Stimulated activated CD4-positive, alpha-beta T cell treated with anti-CD3 and anti-CD28 coated beads, Interleukin-4, amount 100 ng/mL, for 1 hour (primary cell): ENCODE results near the gene CYP46A1.

Experiments used
- DNase-seq: peaks from one replicate; pipeline ENCODE4 v3.0.0-alpha.2; 2020

Gene CYP46A1

DNA sequence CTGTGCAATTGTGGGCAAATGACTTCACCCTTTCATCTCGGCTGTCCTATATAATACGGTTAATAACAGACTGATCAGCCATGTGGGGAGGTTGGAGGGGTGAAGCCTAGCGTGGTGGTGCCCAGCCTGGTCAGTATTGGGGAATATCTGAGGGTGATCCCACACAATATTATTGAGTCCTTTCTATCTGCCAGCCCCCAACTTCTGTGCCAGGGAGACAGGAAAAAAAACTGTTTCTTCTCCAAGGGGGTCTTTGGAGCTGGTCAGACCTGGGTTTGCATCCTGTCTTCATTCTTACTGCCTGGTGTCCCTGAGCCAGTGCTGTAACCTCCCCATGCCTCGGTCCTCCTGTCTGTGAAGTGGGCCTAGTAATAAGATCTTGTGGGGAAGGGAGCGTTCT lies 6.5 kb downstream of the CYP46A1 start:
- DNase-seq, result no peak

DNA sequence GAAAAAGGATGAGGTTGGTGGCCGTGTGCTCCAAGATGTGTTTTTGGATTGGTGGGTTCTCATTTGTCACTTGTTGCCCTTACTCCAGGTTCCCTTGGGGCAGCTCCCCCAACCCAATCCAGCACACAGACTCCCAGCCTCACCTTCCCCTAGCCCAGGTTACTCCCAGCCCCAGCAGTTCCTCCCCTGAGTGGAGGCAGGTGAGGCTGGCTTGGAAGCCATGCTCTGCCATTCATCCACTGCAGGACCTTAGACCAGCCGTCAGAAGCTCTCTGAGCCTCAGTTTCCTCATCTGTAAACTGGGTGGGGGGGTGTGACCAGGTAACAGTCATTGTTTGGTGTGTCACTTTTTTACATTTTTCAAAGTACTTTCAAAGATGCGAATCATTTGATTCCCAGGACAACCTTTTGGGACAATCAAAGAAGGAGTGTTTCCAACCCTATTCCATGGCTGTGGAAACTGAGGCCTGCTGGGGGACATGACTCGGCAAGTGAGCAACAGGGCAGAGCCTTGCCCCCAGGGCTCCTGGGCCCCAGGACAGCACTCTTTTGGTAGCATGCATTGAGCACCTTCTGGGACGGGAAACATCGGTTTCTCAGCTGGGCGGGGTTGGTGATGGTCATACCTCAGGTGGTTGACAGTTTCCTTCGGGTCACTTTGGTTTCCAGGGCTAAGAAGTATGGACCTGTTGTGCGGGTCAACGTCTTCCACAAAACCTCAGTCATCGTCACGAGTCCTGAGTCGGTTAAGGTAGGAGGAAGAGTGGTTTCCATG lies 7.2 kb downstream of the CYP46A1 start:
- DNase-seq, result no peak

DNA sequence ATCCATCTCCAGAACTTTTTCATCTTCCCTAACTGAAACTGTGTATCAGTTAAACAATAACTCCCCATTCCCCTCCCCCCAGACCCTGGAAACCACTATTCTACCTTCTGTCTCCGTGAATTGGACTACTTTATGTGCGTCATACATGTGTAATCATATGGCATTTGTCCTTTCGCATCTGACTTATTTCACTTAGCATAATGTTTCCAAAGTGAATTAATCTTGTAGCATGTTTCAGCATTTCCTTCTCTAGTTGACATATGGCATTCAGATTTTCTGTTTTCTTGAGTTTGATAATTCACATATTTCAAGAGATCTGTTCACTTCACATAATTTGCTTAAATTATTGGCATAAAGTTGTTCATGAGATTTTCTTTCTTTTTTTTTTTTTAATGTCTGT lies 9.8 kb downstream of the CYP46A1 start:
- DNase-seq, result no peak

DNA sequence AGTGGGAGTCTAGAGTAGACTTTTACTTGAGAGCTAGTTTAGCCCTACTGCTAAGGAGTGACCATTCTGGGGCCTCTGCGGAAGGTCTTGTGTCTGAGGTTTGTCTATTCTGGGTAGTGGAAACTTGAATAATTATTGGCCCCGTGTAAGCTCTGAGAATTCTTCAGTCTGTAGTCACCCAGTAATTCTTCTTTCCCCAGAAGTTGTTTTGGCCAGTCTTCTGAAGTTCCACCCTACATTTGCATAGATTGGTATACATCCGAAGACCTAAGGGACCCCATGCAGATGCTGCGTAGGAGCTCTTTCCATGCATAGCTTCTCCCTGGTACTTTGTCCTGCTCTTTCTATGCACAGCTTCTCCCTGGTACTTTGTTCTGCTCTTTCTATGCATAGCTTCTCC lies 12.8 kb downstream of the CYP46A1 start:
- no peak for DNase-seq

DNA sequence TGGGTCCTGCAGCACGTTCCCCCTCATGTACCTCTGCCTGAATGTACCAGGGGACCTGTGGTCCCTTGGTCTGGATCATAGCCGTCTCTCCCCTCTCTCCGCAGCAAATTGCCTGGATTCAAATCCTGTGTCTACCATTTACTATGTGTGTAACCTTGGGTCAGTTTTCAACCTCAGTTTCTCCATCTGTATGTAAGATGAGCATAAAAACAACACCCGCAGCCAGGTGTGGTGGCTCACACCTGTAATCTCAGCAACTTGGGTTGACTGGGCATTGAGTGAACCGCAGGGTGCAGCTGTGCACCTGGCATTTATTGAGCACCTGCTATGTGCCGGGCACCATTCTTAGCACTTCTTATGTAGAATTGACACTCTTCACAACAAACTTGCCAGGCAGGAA lies 14.1 kb downstream of the CYP46A1 start:
- no peak for DNase-seq

DNA sequence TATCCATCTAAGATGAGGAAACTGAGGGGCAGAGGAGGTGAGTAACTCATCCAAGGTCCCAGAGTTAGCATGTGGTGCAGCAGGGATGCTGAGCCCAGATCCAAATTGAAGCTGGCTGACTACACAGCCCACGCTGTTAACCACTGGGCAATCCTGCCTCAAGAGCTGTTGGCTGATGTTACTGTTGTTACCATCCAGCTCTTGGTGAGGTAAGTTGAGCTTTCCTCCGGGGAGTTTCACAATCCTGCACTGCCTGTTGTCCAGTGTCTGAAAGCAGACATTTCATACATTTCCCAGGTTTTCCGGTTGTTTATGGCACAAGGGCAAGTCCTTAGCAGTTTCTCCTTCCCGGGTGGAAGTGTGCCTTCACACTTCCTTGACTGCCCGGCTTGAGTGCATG lies 14.5 kb downstream of the CYP46A1 start:
- DNase-seq, result no peak

DNA sequence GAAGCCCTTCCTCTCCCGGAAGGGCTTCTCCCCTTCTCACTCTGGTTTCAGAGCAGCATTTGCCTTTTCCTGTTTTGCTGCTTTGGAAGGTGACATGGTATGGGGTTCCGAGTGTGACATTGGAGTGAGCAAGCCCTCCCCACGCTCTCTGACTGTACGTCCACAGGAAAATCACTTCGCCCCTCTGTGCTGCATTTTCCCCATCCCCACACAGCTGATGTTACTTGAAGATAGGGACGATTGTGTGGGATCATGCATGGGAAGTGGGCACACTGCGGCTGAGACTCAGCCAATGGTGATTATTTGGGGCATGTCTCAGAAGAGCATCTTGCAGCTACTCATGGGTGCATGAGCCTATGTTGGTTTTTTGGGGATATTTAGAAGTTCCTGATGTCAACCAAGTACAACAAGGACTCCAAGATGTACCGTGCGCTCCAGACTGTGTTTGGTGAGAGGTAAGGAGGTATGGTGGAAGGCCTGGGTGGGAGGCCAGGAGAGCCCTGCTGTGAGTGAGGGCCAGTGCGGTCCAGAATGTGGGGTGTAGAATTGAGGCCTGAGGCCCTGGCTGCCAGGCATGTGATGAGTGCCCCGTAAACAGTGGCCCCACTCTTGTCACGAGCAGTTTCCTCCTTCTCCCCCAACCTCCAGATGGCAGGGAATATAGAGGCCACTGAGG lies 15.1 kb downstream of the CYP46A1 start:
- no peak for DNase-seq

DNA sequence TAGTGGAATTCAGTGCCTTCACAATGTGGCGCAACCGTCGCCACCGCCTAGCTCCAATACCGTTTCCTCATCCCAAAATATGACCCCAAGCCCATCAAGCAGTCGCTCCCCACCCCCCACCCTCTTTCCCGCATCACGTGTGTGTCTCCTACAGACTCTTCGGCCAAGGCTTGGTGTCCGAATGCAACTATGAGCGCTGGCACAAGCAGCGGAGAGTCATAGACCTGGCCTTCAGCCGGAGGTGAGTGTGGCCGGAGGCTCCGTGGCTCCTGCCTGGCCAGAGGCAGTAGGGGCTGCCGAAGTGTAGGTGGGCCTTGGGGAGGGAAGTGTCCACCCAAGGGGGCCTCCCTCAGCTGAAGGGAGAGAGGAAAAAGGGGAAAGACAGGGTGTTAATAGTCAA lies 15.8 kb downstream of the CYP46A1 start:
- DNase-seq, result no peak

DNA sequence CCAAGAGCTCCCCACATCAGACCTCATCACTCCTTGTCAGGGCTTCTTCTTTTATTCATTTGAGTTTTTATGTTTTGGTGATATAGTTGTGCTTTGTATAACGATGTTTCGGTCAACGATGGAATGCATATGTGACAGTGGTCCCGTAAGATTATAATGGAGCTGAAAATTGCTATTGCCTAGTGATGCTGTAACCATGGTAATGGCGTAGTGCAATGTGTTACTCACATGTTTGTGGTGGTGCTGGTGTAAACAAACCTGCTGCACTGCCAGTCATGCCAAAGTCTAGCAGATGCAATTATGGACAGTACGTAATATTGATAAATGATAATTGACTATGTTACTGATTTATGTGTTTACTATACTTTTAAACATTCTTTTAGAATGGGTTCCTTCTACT lies 16.3 kb downstream of the CYP46A1 start:
- DNase-seq, result no peak

DNA sequence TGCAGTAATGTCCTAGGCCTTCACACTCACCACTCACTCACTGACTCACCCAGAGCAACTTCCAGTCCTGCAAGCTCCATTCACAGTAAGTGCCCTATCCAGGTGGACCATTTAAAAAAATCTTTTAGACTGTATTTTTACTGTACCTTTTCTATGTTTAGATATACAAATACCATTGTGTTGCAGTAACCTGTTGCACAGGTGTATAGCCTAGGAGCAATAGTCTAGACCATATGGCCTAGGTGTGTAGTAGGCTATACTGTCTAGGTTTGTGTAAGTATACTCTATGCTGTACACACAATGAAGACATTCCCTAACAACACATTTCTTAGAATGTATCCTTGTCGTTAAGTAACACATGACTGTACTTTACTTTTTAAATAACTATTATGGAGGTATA lies 17.2 kb downstream of the CYP46A1 start:
- no peak for DNase-seq

DNA sequence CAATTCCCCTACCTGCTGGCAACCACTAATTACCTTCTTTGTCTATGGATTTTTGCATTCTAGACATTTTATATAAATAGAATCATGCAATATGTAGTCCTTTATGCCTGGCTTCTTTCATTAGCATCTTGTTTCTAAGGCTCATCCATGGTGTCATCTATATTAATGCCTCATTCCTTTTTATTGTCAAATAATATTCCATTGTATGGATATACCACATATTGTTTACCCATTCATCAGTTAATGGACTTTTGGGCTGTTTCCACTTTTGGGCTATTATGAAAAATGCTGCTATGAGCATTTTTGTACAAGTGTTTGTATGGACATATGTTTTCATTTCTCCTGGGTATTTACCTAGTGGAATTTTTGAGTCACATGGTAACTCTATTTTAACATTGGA lies 18.0 kb downstream of the CYP46A1 start:
- DNase-seq, result no peak

DNA sequence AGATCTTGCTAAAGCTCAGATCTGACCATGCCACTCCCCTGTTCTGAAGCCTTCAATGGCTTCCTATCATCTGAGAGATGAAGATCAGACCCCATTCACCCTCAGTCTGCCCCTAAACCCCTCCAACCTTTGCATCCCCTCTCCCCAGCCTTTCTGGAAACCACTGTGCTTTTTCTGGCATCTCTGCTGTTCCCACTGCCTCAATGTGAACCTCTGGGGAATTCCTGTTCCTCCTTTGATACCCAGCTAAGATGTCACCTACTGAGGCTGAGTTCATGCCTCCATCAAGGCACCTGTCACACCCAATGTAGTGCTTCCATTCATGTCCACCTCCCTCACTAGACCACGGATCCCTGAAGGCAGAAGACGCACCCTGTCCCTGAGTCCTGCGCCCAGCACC lies 19.3 kb downstream of the CYP46A1 start:
- no peak for DNase-seq

DNA sequence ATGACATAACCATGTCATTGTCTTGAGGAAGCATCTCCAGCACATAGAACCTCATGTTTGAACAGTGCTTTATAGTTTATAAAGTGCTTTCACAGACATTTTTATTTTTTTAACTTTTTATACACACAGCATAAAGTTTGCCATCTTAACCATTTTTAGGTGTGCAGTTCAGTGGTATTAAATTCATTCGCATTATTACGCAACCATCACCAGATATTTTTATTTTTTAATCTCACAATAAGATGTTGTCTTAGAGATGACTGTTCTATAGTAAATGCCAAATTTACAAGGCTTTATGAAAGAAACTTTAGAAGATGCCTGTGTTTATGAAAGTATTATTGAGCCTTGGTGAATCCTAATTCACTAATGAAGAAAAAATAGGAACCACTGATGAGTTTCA lies 19.9 kb downstream of the CYP46A1 start:
- no peak for DNase-seq

DNA sequence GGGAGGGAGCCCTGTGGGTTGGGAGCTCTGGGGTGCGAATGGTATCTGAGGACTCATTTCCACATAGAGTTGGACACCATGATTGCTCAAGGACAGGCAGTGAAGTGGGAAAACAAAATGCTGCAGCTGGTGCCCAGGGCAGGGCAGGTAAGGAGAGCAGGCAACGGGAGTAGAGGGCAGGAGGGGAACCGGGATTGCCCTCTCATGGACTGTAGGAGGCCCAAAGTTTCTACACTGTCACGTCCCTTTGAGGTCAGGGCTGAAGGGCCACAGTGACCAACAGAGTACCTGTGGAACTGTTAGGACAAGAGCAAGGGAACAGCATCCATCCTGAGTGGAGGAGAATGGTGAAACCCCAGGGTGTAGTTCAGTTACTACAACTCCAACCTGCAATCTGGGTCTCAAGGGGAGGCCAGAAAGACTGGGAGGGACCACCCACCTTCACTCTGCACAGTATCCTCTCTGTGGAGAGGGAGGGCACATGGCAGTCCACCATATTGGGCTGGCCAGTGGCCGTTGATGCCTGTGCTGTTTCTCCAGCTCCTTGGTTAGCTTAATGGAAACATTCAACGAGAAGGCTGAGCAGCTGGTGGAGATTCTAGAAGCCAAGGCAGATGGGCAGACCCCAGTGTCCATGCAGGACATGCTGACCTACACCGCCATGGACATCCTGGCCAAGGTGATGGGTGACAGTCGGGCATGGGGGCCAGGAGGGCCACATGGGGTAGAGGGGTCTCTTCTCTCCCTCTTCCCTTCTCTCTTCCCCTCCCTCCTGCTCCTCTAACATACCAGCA lies 22.2 kb downstream of the CYP46A1 start:
- DNase-seq, result no peak

DNA sequence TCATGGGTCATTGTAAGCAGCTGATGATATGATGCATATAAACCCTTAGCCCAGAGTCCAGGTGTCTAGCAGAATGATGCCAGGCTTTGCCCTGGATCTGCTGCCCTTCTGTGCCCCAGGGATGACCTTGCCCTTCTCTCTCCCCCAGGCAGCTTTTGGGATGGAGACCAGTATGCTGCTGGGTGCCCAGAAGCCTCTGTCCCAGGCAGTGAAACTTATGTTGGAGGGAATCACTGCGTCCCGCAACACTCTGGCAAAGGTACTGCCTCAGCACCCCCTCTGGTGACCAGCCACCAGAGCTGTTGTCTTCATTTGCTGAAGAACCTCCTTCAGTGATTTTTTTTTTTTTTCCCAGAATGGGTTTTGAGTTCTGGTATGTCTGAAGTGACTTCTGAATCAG lies 23.3 kb downstream of the CYP46A1 start:
- no peak for DNase-seq

DNA sequence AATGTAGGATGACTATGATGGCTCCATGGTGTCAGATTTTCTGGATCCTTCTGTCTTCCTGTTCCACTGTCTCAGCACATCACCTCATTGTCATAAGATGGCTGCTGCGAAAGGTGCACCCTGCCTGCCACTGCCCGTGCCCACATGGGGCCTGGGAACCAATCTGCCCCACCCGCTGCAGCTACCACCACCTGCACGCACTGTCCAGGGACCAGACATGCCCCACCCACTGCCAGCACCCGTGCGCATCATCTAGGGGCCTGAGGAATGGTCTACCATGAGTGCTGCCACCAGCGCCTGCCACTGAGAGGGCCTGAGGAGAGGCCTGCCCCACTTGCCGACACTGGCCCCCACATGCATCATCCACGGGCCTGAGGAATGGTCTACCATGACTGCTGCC lies 23.8 kb downstream of the CYP46A1 start:
- no peak for DNase-seq

DNA sequence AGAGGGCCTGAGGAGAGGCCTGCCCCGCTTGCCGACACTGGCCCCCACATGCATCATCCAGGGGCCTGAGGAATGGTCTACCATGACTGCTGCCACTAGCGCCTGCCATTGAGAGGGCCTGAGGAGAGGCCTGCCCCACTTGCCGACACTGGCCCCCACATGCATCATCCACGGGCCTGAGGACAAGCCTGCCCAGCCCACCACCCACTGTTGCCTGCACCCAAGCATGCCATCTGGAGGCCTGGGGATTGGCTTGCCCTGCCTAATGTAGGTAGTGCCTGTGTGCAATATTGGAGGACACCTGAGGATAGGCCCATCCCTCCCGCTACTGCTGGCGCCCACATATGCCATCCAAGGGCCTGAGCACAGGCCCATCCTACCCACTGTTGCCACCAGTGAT lies 24.4 kb downstream of the CYP46A1 start:
- no peak for DNase-seq

DNA sequence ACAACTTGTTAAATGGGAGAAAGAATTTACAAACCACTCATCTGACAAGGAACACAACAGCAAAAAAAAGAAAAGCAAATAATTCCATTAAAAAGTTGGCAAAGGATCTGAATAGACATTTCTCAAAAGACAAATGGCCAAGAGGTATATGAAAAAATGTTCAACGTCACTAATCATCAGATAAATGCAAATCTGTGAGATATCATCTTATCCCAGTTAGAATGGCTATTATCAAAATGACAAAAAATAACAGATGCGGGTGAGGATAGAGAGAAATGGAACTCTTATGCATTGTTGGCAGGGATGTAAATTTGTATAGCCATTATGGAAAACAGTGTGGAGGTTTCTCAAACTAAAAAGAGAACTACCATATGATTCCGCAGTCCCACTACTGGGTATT lies 29.9 kb downstream of the CYP46A1 start:
- no peak for DNase-seq

DNA sequence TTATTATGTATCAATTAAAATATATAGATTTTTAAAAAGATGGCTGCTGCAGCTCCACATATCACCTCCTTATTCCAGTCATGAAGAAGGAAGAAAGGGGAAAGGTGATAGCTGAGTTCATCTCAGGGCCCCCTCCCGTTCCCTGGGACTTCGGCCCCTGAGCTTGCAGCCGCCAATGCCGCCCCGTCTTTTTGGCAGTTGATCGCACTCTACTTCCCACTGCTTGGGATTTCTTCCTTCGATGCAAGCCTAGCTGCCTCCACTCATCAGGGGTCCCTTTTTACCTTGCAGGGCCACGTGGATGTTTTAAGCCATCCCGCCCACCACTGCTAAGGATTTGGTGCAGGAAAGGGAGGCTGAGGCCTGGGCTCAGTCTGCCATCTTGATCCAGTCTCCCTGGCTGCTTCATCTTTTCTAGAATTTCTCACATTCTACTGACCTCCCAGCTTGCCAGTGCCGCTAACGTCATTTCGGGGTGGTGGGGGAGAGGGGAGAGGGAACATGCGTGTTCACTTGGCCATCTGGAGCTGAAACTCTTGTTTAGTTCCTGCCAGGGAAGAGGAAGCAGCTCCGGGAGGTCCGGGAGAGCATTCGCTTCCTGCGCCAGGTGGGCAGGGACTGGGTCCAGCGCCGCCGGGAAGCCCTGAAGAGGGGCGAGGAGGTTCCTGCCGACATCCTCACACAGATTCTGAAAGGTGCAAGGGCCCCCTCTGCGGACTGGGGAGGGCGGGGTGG lies 31.3 kb downstream of the CYP46A1 start:
- no peak for DNase-seq

DNA sequence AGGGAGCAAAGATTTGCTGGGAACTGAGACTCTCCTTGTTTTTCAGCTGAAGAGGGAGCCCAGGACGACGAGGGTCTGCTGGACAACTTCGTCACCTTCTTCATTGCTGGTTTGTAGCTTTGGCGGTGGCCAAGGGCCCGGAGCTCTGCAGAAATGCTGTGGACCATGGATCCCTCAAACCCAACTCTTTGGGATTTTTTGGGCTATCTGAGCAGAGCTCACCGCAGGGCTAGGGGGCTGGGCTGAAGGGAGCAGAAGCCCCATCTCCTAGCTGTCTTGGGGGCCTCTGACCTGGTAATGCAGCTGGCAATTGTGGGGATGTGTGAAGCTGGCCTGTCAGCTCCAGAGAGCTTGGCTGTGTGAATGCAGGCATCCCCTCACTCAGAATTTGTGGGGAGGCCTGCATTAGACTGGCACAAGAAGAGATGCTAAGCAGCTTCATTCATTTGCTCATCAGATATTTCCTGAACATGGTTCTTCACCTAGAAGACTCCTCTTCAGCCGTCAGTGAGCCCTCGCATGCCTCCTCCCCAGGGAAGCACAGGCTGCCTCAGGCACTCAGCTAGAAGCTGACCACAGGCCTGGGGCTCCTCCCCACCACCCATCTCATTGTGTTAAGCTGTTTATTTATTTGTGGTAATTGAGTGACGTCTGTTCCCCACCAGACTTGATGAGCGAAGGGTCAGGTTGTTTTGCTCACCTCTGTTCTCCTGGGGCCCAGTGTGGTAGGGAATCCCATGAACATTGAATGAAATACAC lies 32.2 kb downstream of the CYP46A1 start:
- DNase-seq, result no peak

DNA sequence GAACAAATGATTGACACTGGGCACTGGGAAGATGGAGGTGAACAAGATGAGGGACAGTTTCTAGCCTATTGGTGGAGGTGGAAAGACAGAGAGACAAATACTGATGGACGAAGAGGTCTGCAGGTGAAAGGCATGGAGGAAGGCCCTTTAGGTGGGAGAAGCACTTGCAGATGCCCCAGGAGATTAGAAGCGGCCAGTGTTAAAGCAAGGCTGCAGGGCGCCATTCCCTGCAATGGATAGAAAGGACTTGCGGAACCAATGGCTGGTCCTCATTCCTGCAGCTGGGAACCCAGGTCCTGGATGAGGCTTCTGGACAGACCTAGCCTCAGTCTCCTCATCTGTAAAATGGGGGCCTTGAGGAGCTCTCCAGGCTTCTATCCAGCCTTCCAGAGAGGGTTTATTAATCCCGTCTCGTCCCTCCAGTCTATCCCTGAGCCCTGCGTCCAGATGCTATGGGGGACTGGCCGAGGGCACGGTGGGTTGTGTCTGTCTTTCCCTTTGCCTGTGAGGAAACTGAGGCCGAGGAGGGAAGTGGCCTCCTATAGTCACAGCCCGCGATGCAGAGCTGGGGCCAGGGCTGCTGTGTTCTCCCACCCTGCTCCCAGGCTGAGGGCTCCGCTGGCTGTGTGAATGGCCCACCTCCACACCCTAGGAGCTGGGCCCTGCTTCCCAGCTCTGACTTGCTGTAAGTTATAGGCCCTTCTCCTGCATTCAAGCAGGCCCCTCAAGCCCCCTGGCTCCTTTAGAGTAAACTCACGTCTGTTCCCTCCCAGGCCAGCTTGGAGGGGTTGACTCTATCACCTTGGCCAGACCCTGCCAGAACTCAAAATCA lies 33.0 kb downstream of the CYP46A1 start:
- DNase-seq, result no peak

DNA sequence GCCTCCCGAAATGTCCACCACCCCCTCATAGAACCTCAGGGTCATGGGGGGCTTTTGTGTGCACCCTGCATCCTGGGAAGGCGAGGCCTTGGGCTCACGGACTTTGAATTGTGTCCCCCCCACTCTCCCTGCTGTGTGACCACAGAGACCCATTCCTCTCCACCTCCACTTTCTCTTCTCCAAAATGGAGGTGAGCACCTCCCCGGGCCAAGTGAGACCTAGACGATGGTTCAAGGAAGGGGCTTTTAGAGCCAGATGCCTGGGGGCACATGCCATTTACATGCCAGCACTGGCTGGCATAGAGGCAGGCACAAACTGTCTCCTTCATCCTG lies 33.5 kb downstream of the CYP46A1 start:
- DNase-seq, result no peak
